Measurements from ENCODE around the gene VWF.

GRCh38 chr12:6110006-6110405 is 14.5 kb downstream of the VWF start:
- no peak for TF ChIP-seq CTCF (IDR thresholded peaks at IDR 0.05; ENCODE audit: extremely low read depth in 1 of 2, insufficient read depth in 1 of 2, low read depth in 1 of 2, low read length in 2 of 2)
- TF ChIP-seq POLR2A (IDR thresholded peaks at IDR 0.05; ENCODE audit: low read depth, low read length) = no peak
- no peak for TF ChIP-seq POLR2AphosphoS5 (IDR thresholded peaks at IDR 0.05; ENCODE audit: insufficient read depth, low read depth, low read length)
- no peak for TF ChIP-seq FOS (IDR thresholded peaks at IDR 0.05; ENCODE audit: borderline replicate concordance, insufficient read depth, low read length)
- TF ChIP-seq MAX (IDR thresholded peaks at IDR 0.05; ENCODE audit: insufficient read depth, insufficient read length) = no peak

Measured in endothelial cell of umbilical vein (primary cell).